HCT116 (cell line): ENCODE data around the gene RAPGEF2. TPM values are rescaled to one million over a fixed set of nuclear protein-coding genes. Genes with fewer than 3 reads are reported as not detected.

Experiments
- ATAC-seq: fragments of 200-7000 bp; cut with Tn5 transposase; 2 replicates; pipeline ENCODE4 v1.9.1; 2020; ENCODE audit warnings: mild to moderate bottlenecking, moderate library complexity
- BruUV-seq: library from RNA; stranded (reverse); fragments of 400-500 nt; replicated peaks from 2 replicates; lab custom pipeline; 2021; lab: Mats Ljungman, UMichigan
- CTCF ChIA-PET: fragments of 300-600 bp; sonication (Branson Sonifier 250); formaldehyde crosslinking; loops from one replicate; lab custom pipeline; 2021; ENCODE audit warnings: antibody characterized with exemption; lab: Charles Lee
- POLR2A ChIA-PET: fragments of 300-600, 350-600 bp; sonication (Branson Sonifier 250); formaldehyde crosslinking; loops from one replicate; lab custom pipeline; 2021; ENCODE audit warnings: antibody characterized with exemption; lab: Charles Lee
- RAD21 ChIA-PET, 2 experiments: fragments of 300-600 bp; sonication (Branson Sonifier 250); formaldehyde crosslinking; loops; one replicate each; lab custom pipeline; 2023; ENCODE audit warnings: low total read pairs in 2 of 2; ENCODE audit not compliant: uncharacterized antibody in 2 of 2, unreplicated experiment in 2 of 2, low non-redundant PET in 1 of 2; lab: Charles Lee
- DNase-seq: peaks from one replicate; pipeline ENCODE4 v3.0.0-alpha.2; 2010; ENCODE audit warnings: low read depth, low spot score
- H2AFZ ChIP-seq: fragments of 200-600 bp; shearing (Covaris generic), sonication (generic); 2 replicates; pipeline ENCODE4 v1.6.1; 2017; ENCODE audit warnings: low read depth, mixed run types, mixed read lengths, antibody characterized with exemption, low read length; ENCODE audit not compliant: poor library complexity, severe bottlenecking
- H3K27ac ChIP-seq: 2 replicates; pipeline ENCODE4 v1.5.1; 2012; ENCODE audit warnings: low read depth, low read length
- H3K27me3 ChIP-seq: fragments of 200-600 bp; sonication (generic); 2 replicates; pipeline ENCODE4 v1.6.1; 2016; ENCODE audit warnings: mixed run types, low read length, mixed read lengths; ENCODE audit not compliant: insufficient read depth
- H3K36me3 ChIP-seq, 2 experiments: fragments of 200-500 bp in 1 of 2; fragments of 200-600 bp in 1 of 2; sonication (Bioruptor generic) in 1 of 2; sonication (generic) in 1 of 2; 2 replicates each; pipeline versions ENCODE4 v1.5.1 to v1.6.1; 2014 to 2016; ENCODE audit warnings: low read length in 2 of 2, inconsistent platforms in 1 of 2, mixed read lengths in 1 of 2, mixed run types in 1 of 2; ENCODE audit not compliant: insufficient read depth in 2 of 2, control insufficient read depth in 1 of 2
- H3K4me1 ChIP-seq, 2 experiments: fragments of 200-600 bp in 1 of 2; sonication (generic) in 1 of 2; 2 replicates each; pipeline versions ENCODE4 v1.5.1 to v1.6.1; 2012 to 2017; ENCODE audit warnings: low read length in 2 of 2, inconsistent platforms in 1 of 2, mild to moderate bottlenecking in 1 of 2, mixed read lengths in 1 of 2, mixed run types in 1 of 2, moderate library complexity in 1 of 2; ENCODE audit not compliant: insufficient read depth in 2 of 2, control insufficient read depth in 1 of 2
- H3K4me2 ChIP-seq: fragments of 200-600 bp; sonication (generic); 2 replicates; pipeline ENCODE4 v1.6.1; 2017; ENCODE audit warnings: mixed run types, low read length, mixed read lengths
- H3K4me3 ChIP-seq, 2 experiments: fragments of 200-600 bp in 1 of 2; sonication (generic) in 1 of 2; replicated peaks in 1 of 2; 2 replicates each; pipeline ENCODE4 v1.5.1; 2011 to 2016; ENCODE audit warnings: low read length in 2 of 2, control low read depth in 1 of 2, low read depth in 1 of 2, mild to moderate bottlenecking in 1 of 2, mixed read lengths in 1 of 2, mixed run types in 1 of 2
- H3K79me2 ChIP-seq: fragments of 200-600 bp; sonication (generic); 2 replicates; pipeline ENCODE4 v1.6.1; 2017; ENCODE audit warnings: mild to moderate bottlenecking, mixed run types, low read length, moderate library complexity, mixed read lengths; ENCODE audit not compliant: insufficient read depth
- H3K9ac ChIP-seq: fragments of 200-600 bp; sonication (generic); 2 replicates; pipeline ENCODE4 v1.6.1; 2016; ENCODE audit warnings: low read length, mixed read lengths
- H3K9me2 ChIP-seq: fragments of 200-600 bp; sonication (generic), shearing (Covaris generic); 2 replicates; pipeline ENCODE4 v1.6.1; 2017; ENCODE audit warnings: mixed run types, mild to moderate bottlenecking, moderate library complexity; ENCODE audit not compliant: insufficient read depth
- H3K9me3 ChIP-seq, 2 experiments: fragments of 200-500 bp in 1 of 2; fragments of 200-600 bp in 1 of 2; sonication (Bioruptor generic) in 1 of 2; sonication (generic) in 1 of 2; 2 replicates each; pipeline ENCODE4 v1.6.1; 2014 to 2017; ENCODE audit warnings: low read length in 2 of 2, mixed read lengths in 2 of 2, inconsistent platforms in 1 of 2, low read depth in 1 of 2, mild to moderate bottlenecking in 1 of 2, mixed run types in 1 of 2, moderate library complexity in 1 of 2; ENCODE audit not compliant: control insufficient read depth in 1 of 2, insufficient read depth in 1 of 2
- H4K20me1 ChIP-seq: fragments of 200-600 bp; sonication (generic), shearing (Covaris generic); 2 replicates; pipeline ENCODE4 v1.6.1; 2017; ENCODE audit warnings: mixed run types, mild to moderate bottlenecking, moderate library complexity; ENCODE audit not compliant: insufficient read depth
- CBX3 ChIP-seq: IDR thresholded peaks from 2 replicates; pipeline ENCODE4 v1.6.1; 2012; ENCODE audit warnings: low read depth
- CEBPB ChIP-seq: IDR thresholded peaks from 2 replicates; pipeline ENCODE4 v1.6.1; 2012; ENCODE audit warnings: low read depth
- CTCF ChIP-seq, 3 experiments: fragments of 200-600 bp in 1 of 3; sonication (generic) in 1 of 3; IDR thresholded peaks in 2 of 3; conservative IDR thresholded peaks in 1 of 3; 2 replicates each; pipeline ENCODE4 v1.5.1; 2012 to 2017; ENCODE audit warnings: low read depth in 2 of 3, low read length in 2 of 3, antibody characterized with exemption in 1 of 3, borderline replicate concordance in 1 of 3, control low read depth in 1 of 3, mild to moderate bottlenecking in 1 of 3, mixed read lengths in 1 of 3, mixed run types in 1 of 3, moderate library complexity in 1 of 3; ENCODE audit not compliant: insufficient read depth in 1 of 3
- ELF1 ChIP-seq: IDR thresholded peaks from 2 replicates; pipeline ENCODE4 v1.6.1; 2012; ENCODE audit warnings: low read depth, borderline replicate concordance
- EZH2phosphoT487 ChIP-seq: fragments of 200-600 bp; IDR thresholded peaks from 2 replicates; pipeline ENCODE4 v1.6.1; 2018; ENCODE audit warnings: antibody characterized with exemption, borderline replicate concordance
- FOSL1 ChIP-seq: IDR thresholded peaks from 2 replicates; pipeline ENCODE4 v1.6.1; 2012; ENCODE audit warnings: low read depth
- JUND ChIP-seq: IDR thresholded peaks from 2 replicates; pipeline ENCODE4 v1.6.1; 2012
- RAD21 ChIP-seq: IDR thresholded peaks from 2 replicates; pipeline ENCODE4 v1.6.1; 2012; ENCODE audit warnings: low read depth, mild to moderate bottlenecking
- SIN3A ChIP-seq: IDR thresholded peaks from 2 replicates; pipeline ENCODE4 v1.6.1; 2012; ENCODE audit warnings: low read depth
- SRF ChIP-seq: IDR thresholded peaks from 2 replicates; pipeline ENCODE4 v1.6.1; 2012; ENCODE audit warnings: low read depth
- ZNF274 ChIP-seq: fragments of 200-500 bp; sonication (Bioruptor generic); IDR thresholded peaks from 2 replicates; pipeline ENCODE4 v1.6.1; 2014; ENCODE audit warnings: mild to moderate bottlenecking, low read depth, low read length, inconsistent platforms
- intact Hi-C: fragments of 100-400 bp; cut with micrococcal nuclease; formaldehyde crosslinking; loops from 2 replicates; pipeline ENCODE4 v1.10.0; 2022
- total RNA-seq: library from RNA; stranded (reverse); gene quantifications from one replicate; pipeline ENCODE4 v1.2.1, GENCODE V29; 2021; ENCODE audit not compliant: unreplicated experiment

The RAPGEF2 gene
- total RNA-seq, 1 experiment from 2014 or later = 21.2 TPM

GRCh38 chr4:159235779-159236368 lies 133.0 kb downstream of the RAPGEF2 start:
- H3K9me3 ChIP-seq = no peaks in the 10 kb centered on the region
- TF ChIP-seq CBX3 = no peak
- no peak for TF ChIP-seq SIN3A
- no peak for TF ChIP-seq CEBPB
- TF ChIP-seq CTCF (IDR thresholded peaks at IDR 0.05 in 2 of 3, conservative IDR thresholded peaks at IDR 0.05 in 1 of 3; ENCODE audit: borderline replicate concordance in 1 of 3, insufficient read depth in 1 of 3, low read depth in 2 of 3, low read length in 2 of 3) = no peak
- no peak for TF ChIP-seq JUND
- no peak for TF ChIP-seq EZH2phosphoT487
- TF ChIP-seq RAD21 = no peak
- TF ChIP-seq ELF1 = no peak
- TF ChIP-seq FOSL1 = no peak
- no peak for TF ChIP-seq SRF
- TF ChIP-seq ZNF274 = no peak
- no peaks in the 10 kb centered on the region for H3K4me1 ChIP-seq
- ATAC-seq (no peak), DNase-seq (no peak)
- no peaks in the 10 kb centered on the region for H3K79me2 ChIP-seq
- no peaks in the 10 kb centered on the region for H3K36me3 ChIP-seq
- CTCF ChIA-PET = no interaction called here
- no peak overlapping the region for H3K27ac ChIP-seq
- RAD21 ChIA-PET = no interaction called here
- no TSS peak for BruUV-seq
- intact Hi-C loops = no loop called here
- H4K20me1 ChIP-seq = no peaks in the 10 kb centered on the region
- no peaks in the 10 kb centered on the region for H3K27me3 ChIP-seq
- no peak overlapping the region for H2AFZ ChIP-seq
- H3K4me3 ChIP-seq = no peak overlapping the region
- POLR2A ChIA-PET = no interaction called here
- H3K4me2 ChIP-seq = no peak overlapping the region
- no peak overlapping the region for H3K9ac ChIP-seq
- H3K9me2 ChIP-seq = no peaks in the 10 kb centered on the region
